Prostate gland (tissue), 2 donors: ENCODE results near the gene SUN1. TPM values are rescaled to one million over a fixed set of nuclear protein-coding genes. Genes with fewer than 3 reads are reported as not detected.

Experiments
- DNase-seq: peaks from one replicate; pipeline ENCODE4 v3.0.0-alpha.2; 2019; ENCODE audit warnings: low spot score
- H3K27ac ChIP-seq, 2 donors: fragments of 200-600 bp; sonication (generic); 2 replicates each; pipeline ENCODE4 v1.5.1; 2017 to 2019
- H3K27me3 ChIP-seq: fragments of 200-600 bp; sonication (generic); replicated peaks from 2 replicates; pipeline ENCODE4 v1.5.1; 2019; ENCODE audit not compliant: insufficient read depth
- H3K36me3 ChIP-seq, 2 donors: fragments of 200-600 bp; sonication (generic); 1 replicate in 1 of 2; 2 replicates in 1 of 2; pipeline versions ENCODE4 v1.5.1 to v1.8.1; 2017 to 2019
- H3K4me1 ChIP-seq: fragments of 200-600 bp; sonication (generic); replicated peaks from 2 replicates; pipeline ENCODE4 v1.5.1; 2019
- H3K4me3 ChIP-seq, 2 donors: fragments of 200-600 bp; sonication (generic); 2 replicates each; pipeline ENCODE4 v1.5.1; 2017 to 2019
- H3K9me3 ChIP-seq: fragments of 200-600 bp; sonication (generic); 2 replicates; pipeline ENCODE4 v1.5.1; 2017
- POLR2A ChIP-seq: fragments of 450-650 bp; IDR thresholded peaks from one replicate; pipeline ENCODE4 v1.6.1; 2016; ENCODE audit warnings: antibody characterized with exemption, mild to moderate bottlenecking
- POLR2AphosphoS5 ChIP-seq: sonication (generic); formaldehyde crosslinking; IDR thresholded peaks from one replicate; pipeline ENCODE4 v1.6.1; 2017; ENCODE audit warnings: antibody characterized with exemption
- WGBS: methylation state at CpG from one replicate; pipeline ENCODE4 v1.1.5; 2018; 5-methylcytosine and 5-hydroxymethylcytosine counted together
- intact Hi-C: fragments of 100-400 bp; cut with DNase I; formaldehyde crosslinking; loops from one replicate; pipeline ENCODE4 v1.14.2; 2022
- total RNA-seq, 2 donors: library from RNA; depleted of rRNA; stranded (reverse); fragments of >200 nt; gene quantifications; one replicate each; pipeline ENCODE4 v1.1.0, GENCODE V29; 2016
- TF ChIP-seq, protein P1 (sequence below), 4 experiments: fragments of 200-600 bp in 2 of 4; fragments of 450-650 bp in 2 of 4; sonication (generic) in 2 of 4; IDR thresholded peaks; 1 replicate in 3 of 4; 2 replicates in 1 of 4; pipeline ENCODE4 v1.5.1; 2016 to 2019; ENCODE audit warnings: antibody characterized with exemption in 4 of 4, mild to moderate bottlenecking in 2 of 4, moderate library complexity in 2 of 4

The SUN1 gene
- total RNA-seq, 2 donors from 2014 or later: 106 to 177 TPM

DNA sequence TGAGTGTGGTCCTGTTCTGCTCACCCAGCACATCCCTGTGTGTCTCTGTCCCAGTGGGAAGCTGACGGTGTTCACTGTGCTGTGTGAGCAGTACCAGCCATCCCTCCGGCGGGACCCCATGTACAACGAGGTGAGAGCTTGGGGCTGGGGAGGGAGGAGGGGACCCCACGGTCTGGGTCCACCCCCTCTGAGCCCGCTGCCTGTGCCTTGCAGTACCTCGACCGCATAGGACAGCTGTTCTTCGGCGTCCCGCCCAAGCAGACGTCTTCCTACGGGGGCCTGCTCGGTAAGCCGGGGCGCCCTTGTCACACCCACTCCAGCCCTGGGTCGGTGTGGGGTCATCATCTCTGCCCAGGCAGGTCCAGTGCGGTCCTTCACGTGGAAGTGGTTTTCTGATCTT lies 61.4 kb downstream of the SUN1 start:
- DNase-seq: no peak
- intact Hi-C loops: no loop called here
- no peaks in the 10 kb centered on the region for H3K9me3 ChIP-seq
- no peak for TF ChIP-seq POLR2A
- no peak for TF ChIP-seq POLR2AphosphoS5
- TF ChIP-seq, protein P1, sequence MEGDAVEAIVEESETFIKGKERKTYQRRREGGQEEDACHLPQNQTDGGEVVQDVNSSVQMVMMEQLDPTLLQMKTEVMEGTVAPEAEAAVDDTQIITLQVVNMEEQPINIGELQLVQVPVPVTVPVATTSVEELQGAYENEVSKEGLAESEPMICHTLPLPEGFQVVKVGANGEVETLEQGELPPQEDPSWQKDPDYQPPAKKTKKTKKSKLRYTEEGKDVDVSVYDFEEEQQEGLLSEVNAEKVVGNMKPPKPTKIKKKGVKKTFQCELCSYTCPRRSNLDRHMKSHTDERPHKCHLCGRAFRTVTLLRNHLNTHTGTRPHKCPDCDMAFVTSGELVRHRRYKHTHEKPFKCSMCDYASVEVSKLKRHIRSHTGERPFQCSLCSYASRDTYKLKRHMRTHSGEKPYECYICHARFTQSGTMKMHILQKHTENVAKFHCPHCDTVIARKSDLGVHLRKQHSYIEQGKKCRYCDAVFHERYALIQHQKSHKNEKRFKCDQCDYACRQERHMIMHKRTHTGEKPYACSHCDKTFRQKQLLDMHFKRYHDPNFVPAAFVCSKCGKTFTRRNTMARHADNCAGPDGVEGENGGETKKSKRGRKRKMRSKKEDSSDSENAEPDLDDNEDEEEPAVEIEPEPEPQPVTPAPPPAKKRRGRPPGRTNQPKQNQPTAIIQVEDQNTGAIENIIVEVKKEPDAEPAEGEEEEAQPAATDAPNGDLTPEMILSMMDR (IDR thresholded peaks at IDR 0.05): no peak
- no peak overlapping the region for H3K4me3 ChIP-seq
- H3K27me3 ChIP-seq: no peaks in the 10 kb centered on the region
- no peaks in the 10 kb centered on the region for H3K4me1 ChIP-seq
- WGBS: 88% methylated on average over 19 of the region's 19 CpGs
- peaks cover 10 to 21% of the 10 kb centered on the region in 2 donors for H3K36me3 ChIP-seq
- no peak overlapping the region for H3K27ac ChIP-seq

DNA sequence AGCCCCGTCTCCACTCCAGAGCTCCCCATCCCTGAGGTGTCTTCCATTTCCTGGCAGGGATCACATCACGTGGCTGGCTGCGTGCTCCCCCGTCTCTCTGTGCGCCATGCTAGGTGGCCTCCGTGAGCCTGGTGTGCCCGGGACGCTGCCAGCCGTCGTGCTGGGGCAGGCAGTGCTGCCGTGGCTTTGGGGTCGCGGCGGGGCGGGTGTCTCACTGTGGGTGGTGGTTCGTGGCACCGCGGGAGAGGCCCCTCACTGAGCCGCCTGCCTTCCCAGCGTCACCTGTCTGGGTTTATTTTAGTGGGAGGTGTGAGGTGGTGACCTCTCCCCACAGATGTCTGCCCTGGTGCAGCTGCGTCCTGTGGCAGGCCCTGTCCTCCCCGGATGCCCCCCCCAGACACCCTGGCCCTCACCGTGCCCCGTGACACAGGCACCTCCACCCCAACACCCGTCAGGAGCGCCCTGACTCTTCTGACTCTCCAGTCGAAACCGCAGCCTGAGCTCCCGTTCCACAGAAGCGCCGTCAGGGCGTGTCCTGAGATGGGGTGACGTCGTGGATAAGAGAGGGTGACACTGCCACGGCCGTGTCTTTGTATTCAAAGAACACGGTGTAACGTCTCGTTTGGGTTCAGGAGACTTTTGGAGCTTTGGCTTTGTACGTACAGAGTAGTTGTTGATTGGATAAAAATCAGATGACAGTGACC lies 62.0 kb downstream of the SUN1 start:
- Histone ChIP-seq H3K9me3 (no peaks in the 10 kb centered on the region), H3K36me3 (peaks cover 10 to 21% of the 10 kb centered on the region in 2 donors), H3K4me3 (no peak overlapping the region), H3K27me3 (no peaks in the 10 kb centered on the region), H3K4me1 (no peaks in the 10 kb centered on the region), H3K27ac (no peak overlapping the region)
- WGBS: 90% methylated on average over 40 of the region's 40 CpGs
- intact Hi-C loops: no loop called here
- no peak for DNase-seq
- TF ChIP-seq POLR2A: no peak
- TF ChIP-seq POLR2AphosphoS5: no peak
- TF ChIP-seq, protein P1 (IDR thresholded peaks at IDR 0.05): no peak

DNA sequence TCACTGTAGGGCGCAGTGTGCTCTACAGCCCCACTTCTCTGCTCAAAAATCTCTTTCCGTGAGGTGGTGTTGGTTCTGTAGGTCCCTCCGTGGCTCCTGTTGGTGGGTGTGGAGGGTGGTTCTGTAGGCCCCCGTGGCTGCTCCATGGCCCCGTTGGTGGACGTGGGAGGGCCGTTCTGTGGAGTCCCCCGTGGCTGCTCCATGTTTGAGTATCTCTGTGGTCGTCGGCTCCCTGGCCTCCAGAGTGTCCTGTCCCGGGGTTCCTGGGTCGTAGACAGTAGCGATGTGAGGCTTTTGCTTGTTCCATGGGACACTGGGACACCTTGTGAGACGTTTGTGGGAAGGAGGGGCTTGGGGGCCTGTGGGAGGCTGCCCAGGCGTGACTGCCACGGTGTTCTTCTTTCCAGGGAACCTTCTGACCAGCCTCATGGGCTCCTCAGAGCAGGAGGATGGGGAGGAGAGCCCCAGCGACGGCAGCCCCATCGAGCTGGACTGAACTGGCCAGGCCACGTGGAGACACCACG lies 62.7 kb downstream of the SUN1 start:
- Histone ChIP-seq H3K36me3 (peaks cover 10 to 21% of the 10 kb centered on the region in 2 donors), H3K4me3 (no peak overlapping the region), H3K27ac (no peak overlapping the region), H3K4me1 (no peaks in the 10 kb centered on the region), H3K9me3 (no peaks in the 10 kb centered on the region), H3K27me3 (no peaks in the 10 kb centered on the region)
- TF ChIP-seq POLR2AphosphoS5 (no peak), POLR2A (no peak)
- TF ChIP-seq, protein P1 (IDR thresholded peaks at IDR 0.05): no peak
- no peak for DNase-seq
- 90% methylated on average over 21 of the region's 21 CpGs for WGBS
- intact Hi-C loops: no loop called here

DNA sequence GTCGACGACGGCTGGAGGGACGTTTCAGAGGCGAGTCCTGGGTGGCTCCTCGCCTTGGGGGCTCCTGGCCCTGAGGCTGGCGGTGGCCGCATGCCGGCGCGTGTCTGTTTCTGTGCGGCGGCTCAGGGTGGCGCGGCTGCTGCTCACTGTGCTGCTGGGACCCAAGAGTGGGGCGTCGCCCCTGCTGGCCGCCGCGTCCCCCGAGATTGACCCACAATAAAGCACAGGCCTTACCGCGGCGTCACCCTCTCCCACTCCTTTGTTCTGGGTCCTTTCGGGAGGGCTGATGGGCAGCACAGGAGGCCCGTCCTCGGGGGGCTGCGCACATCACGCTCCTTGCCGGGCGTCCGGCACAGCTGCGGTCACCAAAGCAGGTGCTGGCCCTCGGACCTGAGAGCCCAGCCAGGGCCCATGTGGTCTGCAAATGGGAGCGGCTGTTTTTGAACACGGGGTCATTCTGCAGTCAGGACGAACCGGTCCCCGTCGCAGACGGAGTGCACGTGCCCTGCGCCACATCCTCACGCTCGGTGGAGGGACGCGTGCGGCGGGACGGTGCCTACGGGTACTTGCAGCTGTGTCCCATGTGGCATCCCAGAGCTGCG lies 63.3 kb downstream of the SUN1 start:
- H3K4me1 ChIP-seq: no peaks in the 10 kb centered on the region

More for the DNA sequence above, 63.3 kb downstream of the SUN1 start:
- Histone ChIP-seq H3K27me3 (no peaks in the 10 kb centered on the region), H3K36me3 (peaks cover 10 to 21% of the 10 kb centered on the region in 2 donors), H3K9me3 (no peaks in the 10 kb centered on the region), H3K4me3 (no peak overlapping the region), H3K27ac (no peak overlapping the region)
- 95% methylated on average over 52 of the region's 52 CpGs for WGBS
- DNase-seq: no peak
- intact Hi-C loops: no loop called here
- TF ChIP-seq POLR2AphosphoS5 (no peak), POLR2A (no peak)
- TF ChIP-seq, protein P1 (IDR thresholded peaks at IDR 0.05): no peak
